GM19025 (cell line): ENCODE measurements around the gene CDHR2.

ENCODE experiments used
- ATAC-seq: cut with Tn5 transposase; IDR thresholded peaks from one replicate; pipeline ENCODE4 v1.9.1; 2021; ENCODE audit warnings: mild to moderate bottlenecking, low read depth, moderate library complexity; ENCODE audit not compliant: unreplicated experiment

Gene CDHR2

GRCh38 chr5:176633598-176633997, 84.5 kb downstream of the CDHR2 start:
- ATAC-seq: no peak

- no peak for ATAC-seq
Observed at GRCh38 chr5:176636426-176636825, 87.3 kb downstream of the CDHR2 start.

DNA sequence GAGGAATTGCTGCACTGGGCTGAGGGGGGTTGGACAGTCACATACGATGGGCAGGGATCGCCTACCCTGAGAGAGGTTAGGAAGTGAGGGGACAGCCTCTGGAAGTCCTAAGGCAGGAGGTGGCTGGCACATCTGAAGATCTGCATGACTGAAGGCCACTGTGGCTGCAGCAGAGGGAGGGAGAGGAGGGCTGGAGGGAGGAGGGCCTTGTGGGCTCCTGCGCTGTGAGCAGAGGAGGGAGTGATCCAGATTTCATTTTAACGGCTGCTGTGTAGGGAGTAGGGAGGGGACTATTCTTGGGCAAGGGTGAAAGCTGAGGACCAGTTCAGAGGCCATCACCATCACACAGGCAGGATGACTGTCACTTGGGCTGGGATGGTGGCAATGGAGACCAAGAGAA, 88.4 kb downstream of the CDHR2 start:
- no peak for ATAC-seq

GRCh38 chr5:176638437-176638836, 89.3 kb downstream of the CDHR2 start:
- ATAC-seq: no peak

GRCh38 chr5:176639208-176639607, 90.1 kb downstream of the CDHR2 start:
- no peak for ATAC-seq

DNA sequence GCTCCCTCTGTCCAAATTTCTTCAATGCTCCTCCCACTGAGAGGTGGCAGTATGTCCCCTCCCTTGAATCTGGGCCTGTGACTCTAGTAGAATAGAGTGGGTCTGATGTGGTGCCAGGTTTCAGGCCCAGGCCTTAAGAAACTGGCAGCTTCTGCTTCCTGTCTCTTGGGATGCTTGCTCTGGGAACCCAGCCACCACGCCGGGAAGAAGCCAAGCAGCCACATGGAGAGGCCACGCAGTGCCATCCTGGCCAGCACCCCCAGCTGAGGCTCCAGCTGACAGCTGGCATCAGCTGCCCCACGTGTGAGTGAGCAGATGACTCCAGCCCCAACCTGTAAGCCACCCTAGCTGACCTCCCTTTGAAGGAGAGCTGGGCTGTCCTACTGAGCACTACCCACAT, 90.8 kb downstream of the CDHR2 start:
- ATAC-seq: no peak

GRCh38 chr5:176640616-176641015, 91.5 kb downstream of the CDHR2 start:
- ATAC-seq: no peak

DNA sequence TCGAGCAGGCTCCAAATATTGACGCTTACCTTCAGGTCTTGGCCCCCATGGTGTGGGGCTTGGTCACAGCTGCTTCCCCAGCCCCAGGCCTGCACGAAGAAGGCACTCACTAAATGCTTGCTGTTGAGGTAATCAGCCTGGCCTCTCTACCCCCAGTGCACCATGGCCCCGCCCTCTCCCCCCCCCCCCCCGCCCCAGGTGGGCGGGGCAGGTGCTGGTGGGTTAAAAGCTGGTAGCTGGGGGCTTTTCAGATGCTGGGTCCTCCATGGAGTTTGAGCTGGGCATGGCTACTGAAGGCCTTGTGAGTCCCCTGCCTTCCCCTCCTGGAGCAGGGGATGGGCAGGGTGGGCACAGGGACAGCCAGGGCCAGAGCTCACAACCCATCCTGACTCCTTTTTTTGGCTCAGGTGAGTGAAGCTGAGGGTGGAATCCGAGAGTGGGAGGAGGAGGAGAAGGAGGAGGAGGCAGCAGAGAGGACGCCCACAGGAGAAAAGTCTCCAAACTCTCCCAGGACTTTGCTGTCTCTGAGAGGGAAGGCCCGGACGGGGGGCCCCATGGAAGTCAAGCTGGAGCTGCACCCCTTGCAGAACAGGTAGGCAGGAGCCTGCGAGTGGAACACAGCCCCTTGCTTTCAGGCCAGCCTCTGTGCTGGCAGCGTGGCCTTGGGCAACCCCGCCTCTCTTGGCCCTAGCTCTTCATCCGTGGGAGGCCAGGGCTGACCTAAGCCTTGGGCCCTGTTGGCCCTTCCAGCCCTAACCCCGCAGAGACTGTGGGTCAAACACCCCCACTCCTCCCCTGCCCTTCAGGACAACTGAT, 93.7 kb downstream of the CDHR2 start:
- ATAC-seq: no peak

DNA sequence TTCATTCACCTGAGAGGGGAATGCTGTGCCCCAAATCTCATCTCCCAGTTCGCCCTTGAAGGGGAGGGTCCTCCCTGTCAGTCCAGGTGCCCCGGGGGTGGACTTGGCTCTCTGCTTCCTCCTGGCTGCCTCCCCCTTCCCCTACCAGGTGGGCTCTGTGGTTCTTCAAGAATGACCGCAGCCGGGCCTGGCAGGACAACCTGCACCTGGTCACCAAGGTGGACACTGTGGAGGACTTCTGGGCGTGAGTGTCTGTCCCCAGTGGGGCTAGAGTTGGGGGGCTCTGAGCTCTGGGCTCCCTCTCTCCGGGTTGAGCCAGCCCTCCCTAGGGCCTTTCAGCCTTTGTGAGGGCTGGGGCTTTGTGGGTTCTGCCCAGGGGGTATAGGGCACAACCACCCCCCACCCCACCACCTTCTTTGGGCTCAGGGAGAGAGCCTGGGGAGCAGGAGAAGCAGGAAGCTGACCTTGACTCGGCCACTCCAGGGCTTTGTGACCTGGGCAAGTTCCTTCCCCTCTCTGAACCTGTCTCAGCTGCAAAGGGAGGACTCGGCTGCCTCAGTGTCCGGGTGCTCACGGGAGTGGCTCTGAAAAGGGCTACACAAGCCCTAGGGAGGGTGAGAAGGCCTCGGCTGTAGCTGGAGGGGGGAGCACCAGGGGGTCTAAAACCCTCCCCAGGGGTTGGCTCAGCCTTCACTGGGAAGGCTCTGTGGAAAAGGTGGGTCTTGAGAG, 94.5 kb downstream of the CDHR2 start:
- no peak for ATAC-seq

- no peak for ATAC-seq
Observed at GRCh38 chr5:176644294-176644693, 95.2 kb downstream of the CDHR2 start.

DNA sequence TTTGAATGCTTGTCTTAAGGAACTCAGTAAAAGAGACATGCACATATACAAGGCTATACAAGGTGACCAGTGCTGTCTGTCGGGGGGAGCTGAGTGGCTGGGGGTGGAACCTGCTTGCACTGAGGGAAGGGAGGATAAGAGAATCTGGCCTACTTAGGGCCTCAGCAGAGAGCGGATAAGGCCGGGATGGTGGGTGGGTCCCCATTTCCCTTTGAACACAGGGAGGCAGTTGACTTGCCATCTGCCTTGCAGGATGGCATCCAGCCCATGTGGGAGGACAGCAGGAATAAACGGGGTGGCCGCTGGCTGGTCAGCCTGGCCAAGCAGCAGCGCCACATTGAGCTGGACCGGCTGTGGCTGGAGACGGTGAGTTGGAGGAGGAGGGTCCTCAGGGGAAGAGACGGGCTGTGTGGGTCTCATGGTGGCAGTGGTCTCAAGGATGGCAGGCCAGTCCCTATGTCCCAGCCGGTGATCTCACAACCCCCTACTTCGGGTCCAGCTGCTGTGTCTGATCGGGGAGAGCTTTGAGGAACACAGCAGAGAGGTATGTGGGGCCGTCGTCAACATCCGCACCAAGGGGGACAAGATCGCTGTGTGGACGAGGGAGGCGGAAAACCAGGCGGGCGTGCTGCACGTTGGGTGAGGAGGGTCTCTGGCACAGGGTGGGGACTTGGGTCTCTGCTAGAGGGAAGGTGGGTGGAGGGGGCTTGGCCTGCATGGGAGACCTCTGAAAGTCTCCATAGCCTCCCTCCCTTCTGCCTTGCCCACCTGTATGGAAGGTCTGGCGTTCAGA, 95.9 kb downstream of the CDHR2 start:
- ATAC-seq: no peak
